GM12892 (cell line): ENCODE data around the gene KCNMA1.

Source experiments
- POLR2A ChIP-seq: IDR thresholded peaks from 2 replicates; pipeline ENCODE4 v1.6.1; 2011; ENCODE audit warnings: low read depth, low read length, control low read depth
- POLR2AphosphoS5 ChIP-seq: IDR thresholded peaks from 2 replicates; pipeline ENCODE4 v1.6.1; 2011; ENCODE audit warnings: low read depth, low read length, control low read depth

- TF ChIP-seq POLR2A (no peak), POLR2AphosphoS5 (no peak)
Measured at GRCh38 chr10:77256346-77256745, 381.3 kb downstream of the KCNMA1 start.
